SK-N-SH treated with all-trans-retinoic acid at 6 μM for 48 hours (cell line): Measurements from ENCODE around the gene CDH1.

ENCODE experiments used
- ZFP30 ChIP-seq: fragments of 450-650 bp; formaldehyde crosslinking; IDR thresholded peaks from 2 replicates; pipeline ENCODE4 v1.5.0; 2022; ENCODE audit warnings: mild to moderate bottlenecking, moderate library complexity
- ZNF565 ChIP-seq: fragments of 450-650 bp; formaldehyde crosslinking; conservative IDR thresholded peaks from 2 replicates; pipeline ENCODE4 v1.5.0; 2020; ENCODE audit warnings: low read depth, mild to moderate bottlenecking, moderate library complexity
- ZNF8 ChIP-seq: fragments of 450-650 bp; formaldehyde crosslinking; IDR thresholded peaks from 2 replicates; pipeline ENCODE4 v1.5.0; 2020; ENCODE audit warnings: mild to moderate bottlenecking, moderate library complexity

- no peak for TF ChIP-seq ZNF565
- no peak for TF ChIP-seq ZNF8 (CRISPR knock-in tag)
- TF ChIP-seq ZFP30 (CRISPR knock-in tag) = no peak
Measured at GRCh38 chr16:68806422-68806821, 69.3 kb downstream of the CDH1 start.
